ENCODE data around the gene GHR. TPM values are rescaled to one million over a fixed set of nuclear protein-coding genes. Genes with fewer than 3 reads are reported as not detected.

GHR gene
- total and polyA plus RNA-seq, 10 of the 15 experiments (the other 5 are each of a cell fraction or from before 2014, with no cell fraction given): 0.23 to 10.2 (median 0.48) TPM

GRCh38 chr5:42531611-42532010 lies 108.4 kb downstream of the GHR start:
- H3K36me3 ChIP-seq (ENCODE audit: control insufficient read depth in 2 of 2, insufficient read depth in 2 of 2, low read length in 1 of 2): no peaks in the 10 kb centered on the region
- ATAC-seq: no peak
- no peaks in the 10 kb centered on the region for H4K20me1 ChIP-seq (ENCODE audit: control insufficient read depth, insufficient read depth)
- no peaks in the 10 kb centered on the region for H3K27me3 ChIP-seq (replicated peaks in 1 of 2; ENCODE audit: control insufficient read depth in 2 of 2, insufficient read depth in 2 of 2, low read length in 1 of 2)
- no peaks in the 10 kb centered on the region for H3K4me1 ChIP-seq (ENCODE audit: control insufficient read depth, insufficient read depth, low read length)
- CTCF ChIA-PET: interaction anchor here (0.7 kb wide), 1 partner anchor 46 kb away, joined by 3 read pairs; no protein-coding TSS in a partner anchor
- in situ Hi-C loops (cut with MboI): no loop called here
- SMC1A ChIA-PET (ENCODE audit: uncharacterized antibody, unreplicated experiment): interaction anchor here (0.6 to 1.4 kb wide), 3 partner anchors 11 to 145 kb away, joined by 3 to 5 read pairs (median 4); no protein-coding TSS in a partner anchor
- intact Hi-C loops (cut with micrococcal nuclease; ENCODE audit: unreplicated experiment): no loop called here
- POLR2A ChIA-PET: interaction anchor here (1.0 to 1.2 kb wide), 2 partner anchors 13 to 46 kb away, joined by 3 to 4 read pairs; no protein-coding TSS in a partner anchor
- H3K79me2 ChIP-seq (ENCODE audit: control insufficient read depth, insufficient read depth, low read length): no peaks in the 10 kb centered on the region
- RAD21 ChIA-PET (ENCODE audit: unreplicated experiment): interaction anchor here (0.7 kb wide), 1 partner anchor 93 kb away, joined by 3 read pairs; no protein-coding TSS in a partner anchor
- no peaks in the 10 kb centered on the region for H3K9me3 ChIP-seq (replicated peaks; ENCODE audit: control insufficient read depth, insufficient read depth, low read length)
- no peak overlapping the region for H3K4me3 ChIP-seq
- BruUV-seq (replicated peaks): no TSS peak
- no peak for DNase-seq (ENCODE audit: low read depth, low spot score)
- WGBS (ENCODE audit: insufficient coverage, insufficient replicate concordance, low lambda C conversion rate, missing lambda C conversion rate): 27% methylated on average over 2 of the region's 2 CpGs
- H3K9ac ChIP-seq (ENCODE audit: control insufficient read depth, insufficient read depth, low read length): no peak overlapping the region
- FAIRE-seq: no peak
- TF ChIP-seq PBX3 (IDR thresholded peaks at IDR 0.05; ENCODE audit: insufficient replicate concordance, low read depth, low read length) (no peak), ZNF24 (IDR thresholded peaks at IDR 0.05) (no peak), JUNB (IDR thresholded peaks at IDR 0.05) (no peak), ZNF274 (IDR thresholded peaks at IDR 0.05; ENCODE audit: insufficient read depth, insufficient read length) (no peak), SMARCA5 (IDR thresholded peaks at IDR 0.05) (no peak), EZH2 (IDR thresholded peaks at IDR 0.05; ENCODE audit: borderline replicate concordance, control insufficient read depth, low read depth, low read length) (no peak), CBFB (IDR thresholded peaks at IDR 0.05; ENCODE audit: low read depth) (no peak)
- no peak overlapping the region for H3K27ac ChIP-seq (ENCODE audit: control insufficient read depth, insufficient read depth)
- no peak overlapping the region for H2AFZ ChIP-seq (ENCODE audit: control insufficient read depth, low read depth, low read length)
- no peak overlapping the region for H3K4me2 ChIP-seq (ENCODE audit: control insufficient read depth, insufficient read depth)

GRCh38 chr5:42542106-42542505 lies 118.9 kb downstream of the GHR start:
- ChIA-PET CTCF (interaction anchor here (0.9 kb wide), 1 partner anchor 10 kb away, joined by 3 read pairs; no protein-coding TSS in a partner anchor), RAD21 (ENCODE audit: unreplicated experiment) (no interaction called here), POLR2A (no interaction called here), SMC1A (ENCODE audit: uncharacterized antibody, unreplicated experiment) (interaction anchor here (0.6 to 1.0 kb wide), 2 partner anchors 12 to 40 kb away, joined by 3 read pairs; no protein-coding TSS in a partner anchor)
- intact Hi-C loops (cut with micrococcal nuclease; ENCODE audit: unreplicated experiment) (no loop called here), in situ Hi-C loops (cut with MboI) (no loop called here)
- Histone ChIP-seq H2AFZ (ENCODE audit: control insufficient read depth, low read depth, low read length) (no peak overlapping the region), H3K4me3 (no peak overlapping the region), H3K9ac (ENCODE audit: control insufficient read depth, insufficient read depth, low read length) (no peak overlapping the region), H3K9me3 (replicated peaks; ENCODE audit: control insufficient read depth, insufficient read depth, low read length) (no peaks in the 10 kb centered on the region), H3K27ac (ENCODE audit: control insufficient read depth, insufficient read depth) (no peak overlapping the region), H3K36me3 (ENCODE audit: control insufficient read depth in 2 of 2, insufficient read depth in 2 of 2, low read length in 1 of 2) (no peaks in the 10 kb centered on the region), H3K79me2 (ENCODE audit: control insufficient read depth, insufficient read depth, low read length) (no peaks in the 10 kb centered on the region), H3K27me3 (replicated peaks in 1 of 2; ENCODE audit: control insufficient read depth in 2 of 2, insufficient read depth in 2 of 2, low read length in 1 of 2) (no peaks in the 10 kb centered on the region), H4K20me1 (ENCODE audit: control insufficient read depth, insufficient read depth) (no peaks in the 10 kb centered on the region), H3K4me1 (ENCODE audit: control insufficient read depth, insufficient read depth, low read length) (no peaks in the 10 kb centered on the region), H3K4me2 (ENCODE audit: control insufficient read depth, insufficient read depth) (no peak overlapping the region)
- no peak for FAIRE-seq
- DNase-seq (ENCODE audit: low read depth, low spot score): no peak
- ATAC-seq: no peak
- no TSS peak for BruUV-seq (replicated peaks)
- TF ChIP-seq PRDM15 (CRISPR knock-in tag; IDR thresholded peaks at IDR 0.05) (no peak), ZBTB11 (CRISPR knock-in tag; IDR thresholded peaks at IDR 0.05) (no peak), TBL1XR1 (IDR thresholded peaks at IDR 0.05; ENCODE audit: low read depth, low read length) (no peak)

All from GM12878 (cell line).